WTC11 (cell line): ENCODE results near the gene LAMC3. TPM values are rescaled to one million over a fixed set of nuclear protein-coding genes. Genes with fewer than 3 reads are reported as not detected.
"Not testable (repeated sequence)": the region's sequence is repeated elsewhere in the genome, so short reads cannot be mapped to it uniquely, and the experiment has no call there.

Source experiments
- ATAC-seq: fragments of 200-7000 bp; cut with Tn5 transposase; 2 replicates; pipeline ENCODE4 v1.10.0; 2021; ENCODE audit warnings: mild to moderate bottlenecking, moderate library complexity
- CTCF ChIA-PET: fragments of 300-600 bp; sonication (Branson Sonifier 250); formaldehyde crosslinking; loops from one replicate; lab custom pipeline; 2021; ENCODE audit warnings: antibody characterized with exemption; lab: Charles Lee
- POLR2A ChIA-PET: fragments of 350-600 bp; sonication (Branson Sonifier 250); formaldehyde crosslinking; loops from one replicate; lab custom pipeline; 2021; ENCODE audit warnings: antibody characterized with exemption; lab: Charles Lee
- DNase-seq: peaks from one replicate; pipeline ENCODE4 v3.0.0; 2021; ENCODE audit warnings: low spot score
- H3K27ac Mint-ChIP-seq: 2 replicates; pipeline ENCODE4 v1.8.0; 2021; ENCODE audit warnings: mixed read lengths
- H3K27me3 Mint-ChIP-seq: 2 replicates; pipeline ENCODE4 v1.8.0; 2021; ENCODE audit warnings: low read depth, mild to moderate bottlenecking, moderate library complexity, mixed read lengths
- H3K36me3 Mint-ChIP-seq: 2 replicates; pipeline ENCODE4 v1.8.0; 2021; ENCODE audit warnings: mixed read lengths
- H3K4me1 Mint-ChIP-seq: 2 replicates; pipeline ENCODE4 v1.8.0; 2022; ENCODE audit warnings: mixed read lengths
- H3K4me3 Mint-ChIP-seq: 2 replicates; pipeline ENCODE4 v1.8.0; 2021; ENCODE audit warnings: mild to moderate bottlenecking, moderate library complexity, mixed read lengths
- H3K9me3 Mint-ChIP-seq: 2 replicates; pipeline ENCODE4 v1.8.0; 2021; ENCODE audit warnings: mixed read lengths
- ELF4 ChIP-seq: sonication (generic); formaldehyde crosslinking; IDR thresholded peaks from 2 replicates; pipeline ENCODE4 v1.8.1; 2022; ENCODE audit warnings: low read depth, mild to moderate bottlenecking, moderate library complexity, missing genetic modification reagents
- FOXK1 ChIP-seq: sonication (generic); formaldehyde crosslinking; IDR thresholded peaks from 2 replicates; pipeline ENCODE4 v1.8.0; 2022; ENCODE audit warnings: mild to moderate bottlenecking, moderate library complexity, missing genetic modification reagents
- GRHL2 ChIP-seq: fragments of 250-450 bp; sonication (Bioruptor Pico); IDR thresholded peaks from 2 replicates; pipeline ENCODE4 v1.8.0; 2022; ENCODE audit warnings: mild to moderate bottlenecking, moderate library complexity; ENCODE audit not compliant: insufficient replicate concordance, severe bottlenecking
- IRF2 ChIP-seq: sonication (generic); formaldehyde crosslinking; IDR thresholded peaks from 2 replicates; pipeline ENCODE4 v1.8.0; 2022; ENCODE audit warnings: low read depth, missing genetic modification reagents, borderline replicate concordance
- JAZF1 ChIP-seq: fragments of 250-450 bp; sonication (Bioruptor Pico); IDR thresholded peaks from 2 replicates; pipeline ENCODE4 v1.9.0; 2021; ENCODE audit warnings: moderate library complexity, mild to moderate bottlenecking, inconsistent platforms
- MYBL2 ChIP-seq: sonication (generic); formaldehyde crosslinking; IDR thresholded peaks from 2 replicates; pipeline ENCODE4 v1.8.1; 2023; ENCODE audit warnings: mild to moderate bottlenecking, moderate library complexity, missing genetic modification reagents
- NR3C1 ChIP-seq: sonication (generic); formaldehyde crosslinking; conservative IDR thresholded peaks from 2 replicates; pipeline ENCODE4 v1.8.1; 2023; ENCODE audit warnings: low read depth, mild to moderate bottlenecking, missing genetic modification reagents
- RORB ChIP-seq: fragments of 250-450 bp; sonication (Bioruptor Pico); IDR thresholded peaks from 2 replicates; pipeline ENCODE4 v1.9.0; 2021; ENCODE audit warnings: mild to moderate bottlenecking
- SMAD4 ChIP-seq: sonication (generic); formaldehyde crosslinking; IDR thresholded peaks from 2 replicates; pipeline ENCODE4 v1.8.0; 2022; ENCODE audit warnings: mild to moderate bottlenecking, missing genetic modification reagents
- TCF7 ChIP-seq: sonication (generic); formaldehyde crosslinking; IDR thresholded peaks from 2 replicates; pipeline ENCODE4 v1.8.0; 2022; ENCODE audit warnings: mild to moderate bottlenecking, low read depth, missing genetic modification reagents, moderate library complexity
- ZNF121 ChIP-seq: sonication (generic); formaldehyde crosslinking; IDR thresholded peaks from 2 replicates; pipeline ENCODE4 v1.8.0; 2023; ENCODE audit warnings: missing genetic modification reagents
- ZNF219 ChIP-seq: sonication (generic); formaldehyde crosslinking; IDR thresholded peaks from 2 replicates; pipeline ENCODE4 v1.8.0; 2023; ENCODE audit warnings: missing genetic modification reagents, mild to moderate bottlenecking, borderline replicate concordance
- ZNF416 ChIP-seq: fragments of 250-450 bp; sonication (Bioruptor Pico); IDR thresholded peaks from 2 replicates; pipeline ENCODE4 v1.9.0; 2021; ENCODE audit warnings: mild to moderate bottlenecking, inconsistent platforms
- ZNF671 ChIP-seq: fragments of 250-450 bp; sonication (Bioruptor Pico); IDR thresholded peaks from 2 replicates; pipeline ENCODE4 v1.8.0; 2021; ENCODE audit warnings: mild to moderate bottlenecking
- total RNA-seq: library from RNA; stranded (reverse); gene quantifications from 3 replicates; pipeline ENCODE4 v1.2.3, GENCODE V29; 2021
- TF ChIP-seq, protein P1 (sequence below): fragments of 250-450 bp; sonication (Bioruptor Pico); IDR thresholded peaks from 2 replicates; pipeline ENCODE4 v1.9.0; 2021; ENCODE audit warnings: mild to moderate bottlenecking
- TF ChIP-seq, protein P2 (sequence below): sonication (generic); formaldehyde crosslinking; IDR thresholded peaks from 2 replicates; pipeline ENCODE4 v1.8.1; 2022; ENCODE audit warnings: low read depth, mild to moderate bottlenecking, moderate library complexity, missing genetic modification reagents, borderline replicate concordance
- TF ChIP-seq, protein P3 (sequence below): sonication (generic); formaldehyde crosslinking; IDR thresholded peaks from 2 replicates; pipeline ENCODE4 v1.8.1; 2023; ENCODE audit warnings: mild to moderate bottlenecking, missing genetic modification reagents, moderate library complexity
- TF ChIP-seq, protein P4 (sequence below): sonication (generic); formaldehyde crosslinking; IDR thresholded peaks from 2 replicates; pipeline ENCODE4 v1.8.0; 2023; ENCODE audit warnings: mild to moderate bottlenecking, missing genetic modification reagents
- TF ChIP-seq, protein P5 (sequence below): sonication (generic); formaldehyde crosslinking; IDR thresholded peaks from 2 replicates; pipeline ENCODE4 v1.8.0; 2023; ENCODE audit warnings: missing genetic modification reagents
- TF ChIP-seq, protein P6 (sequence below): sonication (generic); formaldehyde crosslinking; IDR thresholded peaks from 2 replicates; pipeline ENCODE4 v1.8.0; 2022; ENCODE audit warnings: mild to moderate bottlenecking, missing genetic modification reagents
- TF ChIP-seq, protein P7 (sequence below): sonication (generic); formaldehyde crosslinking; IDR thresholded peaks from 2 replicates; pipeline ENCODE4 v1.8.0; 2022; ENCODE audit warnings: mild to moderate bottlenecking, missing genetic modification reagents

The LAMC3 gene
- total RNA-seq, 1 experiment from 2014 or later, result 50.9 TPM

DNA sequence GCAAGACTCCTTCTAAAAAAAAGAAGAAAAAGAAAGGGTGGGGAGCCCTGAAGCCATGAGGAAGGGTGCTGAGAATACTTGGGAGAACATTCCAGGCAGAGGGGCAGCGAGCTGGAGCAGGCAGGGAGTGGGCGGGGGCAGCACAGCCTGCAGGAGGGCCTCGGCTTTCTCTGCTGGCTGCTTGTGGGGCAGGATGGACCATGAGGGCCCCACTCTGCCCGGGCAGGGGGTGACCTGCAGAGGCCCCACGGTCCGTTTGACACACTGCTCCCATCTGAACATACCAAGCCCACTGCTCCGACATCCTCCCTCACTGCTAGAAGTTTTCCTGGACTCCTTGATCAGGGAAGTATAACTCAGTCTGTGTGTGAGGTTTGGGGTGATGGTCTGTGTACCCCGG is 104.7 kb downstream of the LAMC3 start:
- H3K36me3 Mint-ChIP-seq, result peaks cover 48% of the 10 kb centered on the region
- no peak for ATAC-seq
- H3K27ac Mint-ChIP-seq, result no peak overlapping the region
- TF ChIP-seq, protein P1, sequence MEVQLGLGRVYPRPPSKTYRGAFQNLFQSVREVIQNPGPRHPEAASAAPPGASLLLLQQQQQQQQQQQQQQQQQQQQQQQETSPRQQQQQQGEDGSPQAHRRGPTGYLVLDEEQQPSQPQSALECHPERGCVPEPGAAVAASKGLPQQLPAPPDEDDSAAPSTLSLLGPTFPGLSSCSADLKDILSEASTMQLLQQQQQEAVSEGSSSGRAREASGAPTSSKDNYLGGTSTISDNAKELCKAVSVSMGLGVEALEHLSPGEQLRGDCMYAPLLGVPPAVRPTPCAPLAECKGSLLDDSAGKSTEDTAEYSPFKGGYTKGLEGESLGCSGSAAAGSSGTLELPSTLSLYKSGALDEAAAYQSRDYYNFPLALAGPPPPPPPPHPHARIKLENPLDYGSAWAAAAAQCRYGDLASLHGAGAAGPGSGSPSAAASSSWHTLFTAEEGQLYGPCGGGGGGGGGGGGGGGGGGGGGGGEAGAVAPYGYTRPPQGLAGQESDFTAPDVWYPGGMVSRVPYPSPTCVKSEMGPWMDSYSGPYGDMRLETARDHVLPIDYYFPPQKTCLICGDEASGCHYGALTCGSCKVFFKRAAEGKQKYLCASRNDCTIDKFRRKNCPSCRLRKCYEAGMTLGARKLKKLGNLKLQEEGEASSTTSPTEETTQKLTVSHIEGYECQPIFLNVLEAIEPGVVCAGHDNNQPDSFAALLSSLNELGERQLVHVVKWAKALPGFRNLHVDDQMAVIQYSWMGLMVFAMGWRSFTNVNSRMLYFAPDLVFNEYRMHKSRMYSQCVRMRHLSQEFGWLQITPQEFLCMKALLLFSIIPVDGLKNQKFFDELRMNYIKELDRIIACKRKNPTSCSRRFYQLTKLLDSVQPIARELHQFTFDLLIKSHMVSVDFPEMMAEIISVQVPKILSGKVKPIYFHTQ, result no peak
- TF ChIP-seq NR3C1 (CRISPR knock-in tag) (no peak), ZNF416 (CRISPR knock-in tag) (no peak), IRF2 (CRISPR knock-in tag) (no peak)
- TF ChIP-seq, protein P2, sequence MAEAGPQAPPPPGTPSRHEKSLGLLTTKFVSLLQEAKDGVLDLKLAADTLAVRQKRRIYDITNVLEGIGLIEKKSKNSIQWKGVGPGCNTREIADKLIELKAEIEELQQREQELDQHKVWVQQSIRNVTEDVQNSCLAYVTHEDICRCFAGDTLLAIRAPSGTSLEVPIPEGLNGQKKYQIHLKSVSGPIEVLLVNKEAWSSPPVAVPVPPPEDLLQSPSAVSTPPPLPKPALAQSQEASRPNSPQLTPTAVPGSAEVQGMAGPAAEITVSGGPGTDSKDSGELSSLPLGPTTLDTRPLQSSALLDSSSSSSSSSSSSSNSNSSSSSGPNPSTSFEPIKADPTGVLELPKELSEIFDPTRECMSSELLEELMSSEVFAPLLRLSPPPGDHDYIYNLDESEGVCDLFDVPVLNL (CRISPR knock-in tag), result no peak
- TF ChIP-seq, protein P3, sequence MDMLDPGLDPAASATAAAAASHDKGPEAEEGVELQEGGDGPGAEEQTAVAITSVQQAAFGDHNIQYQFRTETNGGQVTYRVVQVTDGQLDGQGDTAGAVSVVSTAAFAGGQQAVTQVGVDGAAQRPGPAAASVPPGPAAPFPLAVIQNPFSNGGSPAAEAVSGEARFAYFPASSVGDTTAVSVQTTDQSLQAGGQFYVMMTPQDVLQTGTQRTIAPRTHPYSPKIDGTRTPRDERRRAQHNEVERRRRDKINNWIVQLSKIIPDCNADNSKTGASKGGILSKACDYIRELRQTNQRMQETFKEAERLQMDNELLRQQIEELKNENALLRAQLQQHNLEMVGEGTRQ (CRISPR knock-in tag), result no peak
- TF ChIP-seq, all 79 proteins: peak for 0
- no peak for DNase-seq
- H3K9me3 Mint-ChIP-seq, result no peaks in the 10 kb centered on the region
- ChIA-PET CTCF (no interaction called here), POLR2A (interaction anchor here (0.9 to 1.7 kb wide), 3 partner anchors 11 to 15 kb away, joined by 3 to 8 read pairs (median 7); no protein-coding TSS in a partner anchor)
- H3K4me3 Mint-ChIP-seq, result no peak overlapping the region
- H3K4me1 Mint-ChIP-seq, result peaks cover 17% of the 10 kb centered on the region
- H3K27me3 Mint-ChIP-seq, result no peaks in the 10 kb centered on the region

DNA sequence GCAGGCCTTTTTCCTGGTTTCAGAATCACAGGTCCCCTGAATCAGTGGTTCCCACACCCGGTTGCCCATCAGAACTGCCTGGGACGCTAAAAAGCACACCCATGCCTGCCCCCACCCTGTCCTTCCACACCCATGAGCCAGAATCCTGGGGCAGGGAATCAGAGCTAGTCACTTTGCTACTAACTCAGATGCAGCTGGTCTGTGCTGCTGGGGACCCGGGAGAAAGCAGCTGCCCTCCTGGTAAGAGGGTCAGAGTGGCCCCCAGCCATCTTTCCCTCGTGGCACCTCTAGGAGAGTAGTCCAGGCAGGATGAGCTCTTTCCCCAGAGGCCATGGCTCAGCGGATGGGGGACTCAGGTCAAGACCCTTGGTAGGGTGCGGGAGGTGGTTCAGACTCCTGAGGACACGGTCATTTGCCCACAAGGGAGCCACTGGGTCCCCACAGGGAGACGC is 105.1 kb downstream of the LAMC3 start:
- peaks cover 48% of the 10 kb centered on the region for H3K36me3 Mint-ChIP-seq
- no peak for TF ChIP-seq ZNF671 (CRISPR knock-in tag)
- no peak for TF ChIP-seq RORB (CRISPR knock-in tag)
- TF ChIP-seq ELF4 (CRISPR knock-in tag), result no peak
- TF ChIP-seq, protein P4, sequence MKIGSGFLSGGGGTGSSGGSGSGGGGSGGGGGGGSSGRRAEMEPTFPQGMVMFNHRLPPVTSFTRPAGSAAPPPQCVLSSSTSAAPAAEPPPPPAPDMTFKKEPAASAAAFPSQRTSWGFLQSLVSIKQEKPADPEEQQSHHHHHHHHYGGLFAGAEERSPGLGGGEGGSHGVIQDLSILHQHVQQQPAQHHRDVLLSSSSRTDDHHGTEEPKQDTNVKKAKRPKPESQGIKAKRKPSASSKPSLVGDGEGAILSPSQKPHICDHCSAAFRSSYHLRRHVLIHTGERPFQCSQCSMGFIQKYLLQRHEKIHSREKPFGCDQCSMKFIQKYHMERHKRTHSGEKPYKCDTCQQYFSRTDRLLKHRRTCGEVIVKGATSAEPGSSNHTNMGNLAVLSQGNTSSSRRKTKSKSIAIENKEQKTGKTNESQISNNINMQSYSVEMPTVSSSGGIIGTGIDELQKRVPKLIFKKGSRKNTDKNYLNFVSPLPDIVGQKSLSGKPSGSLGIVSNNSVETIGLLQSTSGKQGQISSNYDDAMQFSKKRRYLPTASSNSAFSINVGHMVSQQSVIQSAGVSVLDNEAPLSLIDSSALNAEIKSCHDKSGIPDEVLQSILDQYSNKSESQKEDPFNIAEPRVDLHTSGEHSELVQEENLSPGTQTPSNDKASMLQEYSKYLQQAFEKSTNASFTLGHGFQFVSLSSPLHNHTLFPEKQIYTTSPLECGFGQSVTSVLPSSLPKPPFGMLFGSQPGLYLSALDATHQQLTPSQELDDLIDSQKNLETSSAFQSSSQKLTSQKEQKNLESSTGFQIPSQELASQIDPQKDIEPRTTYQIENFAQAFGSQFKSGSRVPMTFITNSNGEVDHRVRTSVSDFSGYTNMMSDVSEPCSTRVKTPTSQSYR (CRISPR knock-in tag), result no peak
- no peak for TF ChIP-seq SMAD4
- no peak for TF ChIP-seq ZNF219 (CRISPR knock-in tag)
- TF ChIP-seq, protein P5, sequence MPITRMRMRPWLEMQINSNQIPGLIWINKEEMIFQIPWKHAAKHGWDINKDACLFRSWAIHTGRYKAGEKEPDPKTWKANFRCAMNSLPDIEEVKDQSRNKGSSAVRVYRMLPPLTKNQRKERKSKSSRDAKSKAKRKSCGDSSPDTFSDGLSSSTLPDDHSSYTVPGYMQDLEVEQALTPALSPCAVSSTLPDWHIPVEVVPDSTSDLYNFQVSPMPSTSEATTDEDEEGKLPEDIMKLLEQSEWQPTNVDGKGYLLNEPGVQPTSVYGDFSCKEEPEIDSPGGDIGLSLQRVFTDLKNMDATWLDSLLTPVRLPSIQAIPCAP (CRISPR knock-in tag), result no peak
- no peak for TF ChIP-seq GRHL2 (CRISPR knock-in tag)
- TF ChIP-seq, protein P6, sequence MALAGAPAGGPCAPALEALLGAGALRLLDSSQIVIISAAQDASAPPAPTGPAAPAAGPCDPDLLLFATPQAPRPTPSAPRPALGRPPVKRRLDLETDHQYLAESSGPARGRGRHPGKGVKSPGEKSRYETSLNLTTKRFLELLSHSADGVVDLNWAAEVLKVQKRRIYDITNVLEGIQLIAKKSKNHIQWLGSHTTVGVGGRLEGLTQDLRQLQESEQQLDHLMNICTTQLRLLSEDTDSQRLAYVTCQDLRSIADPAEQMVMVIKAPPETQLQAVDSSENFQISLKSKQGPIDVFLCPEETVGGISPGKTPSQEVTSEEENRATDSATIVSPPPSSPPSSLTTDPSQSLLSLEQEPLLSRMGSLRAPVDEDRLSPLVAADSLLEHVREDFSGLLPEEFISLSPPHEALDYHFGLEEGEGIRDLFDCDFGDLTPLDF, result no peak
- TF ChIP-seq, protein P7, sequence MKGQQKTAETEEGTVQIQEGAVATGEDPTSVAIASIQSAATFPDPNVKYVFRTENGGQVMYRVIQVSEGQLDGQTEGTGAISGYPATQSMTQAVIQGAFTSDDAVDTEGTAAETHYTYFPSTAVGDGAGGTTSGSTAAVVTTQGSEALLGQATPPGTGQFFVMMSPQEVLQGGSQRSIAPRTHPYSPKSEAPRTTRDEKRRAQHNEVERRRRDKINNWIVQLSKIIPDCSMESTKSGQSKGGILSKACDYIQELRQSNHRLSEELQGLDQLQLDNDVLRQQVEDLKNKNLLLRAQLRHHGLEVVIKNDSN (CRISPR knock-in tag), result no peak
- no peak for TF ChIP-seq JAZF1 (CRISPR knock-in tag)
- TF ChIP-seq FOXK1 (CRISPR knock-in tag), result no peak
- TF ChIP-seq MYBL2, result no peak
- no peak for TF ChIP-seq ZNF121 (CRISPR knock-in tag)
- no peak for TF ChIP-seq TCF7 (CRISPR knock-in tag)
- TF ChIP-seq, all 79 proteins: peak for 0
- Mint-ChIP-seq H3K9me3 (no peaks in the 10 kb centered on the region), H3K27me3 (no peaks in the 10 kb centered on the region), H3K4me3 (no peak overlapping the region), H3K4me1 (peaks cover 15% of the 10 kb centered on the region), H3K27ac (no peak overlapping the region)
- ChIA-PET CTCF (no interaction called here), POLR2A (interaction anchor here (0.9 to 1.7 kb wide), 3 partner anchors 11 to 15 kb away, joined by 3 to 8 read pairs (median 7); no protein-coding TSS in a partner anchor)
- no peak for ATAC-seq
- DNase-seq, result no peak

DNA sequence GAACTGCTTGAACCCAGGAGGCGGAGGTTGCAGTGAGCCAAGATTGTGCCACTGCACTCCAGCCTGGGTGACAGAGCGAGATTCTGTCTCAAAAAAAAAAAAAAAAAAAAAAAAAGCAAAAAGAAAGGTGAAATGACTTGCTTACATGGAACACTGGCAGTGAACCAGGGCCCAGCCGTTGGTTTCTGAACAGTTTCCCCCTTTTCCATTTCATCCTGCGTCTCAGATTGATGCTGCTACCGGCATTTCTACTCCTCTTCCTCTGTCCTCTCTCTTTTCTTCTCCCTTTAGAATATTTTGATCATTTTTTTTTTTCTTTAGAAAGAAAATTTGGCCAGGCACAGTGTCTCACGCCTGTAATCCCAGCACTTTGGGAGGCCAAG is 106.4 kb downstream of the LAMC3 start:
- not testable (repeated sequence) for H3K4me1 Mint-ChIP-seq, H3K4me3 Mint-ChIP-seq

More for the DNA sequence above, 106.4 kb downstream of the LAMC3 start:
- CTCF ChIA-PET, ATAC-seq, H3K9me3 Mint-ChIP-seq, DNase-seq, H3K27me3 Mint-ChIP-seq, POLR2A ChIA-PET, H3K27ac Mint-ChIP-seq: not testable (repeated sequence)
- H3K36me3 Mint-ChIP-seq, result peaks cover 54% of the 10 kb centered on the region
